Tibial artery (tissue), 4 donors: Measurements from ENCODE around the gene LSR.

Experiments used
- DNase-seq, 2 donors: peaks; one replicate each; pipeline ENCODE4 v3.0.0-alpha.2; 2019
- H3K27ac ChIP-seq, 2 donors: fragments of 200-600 bp; sonication (generic) in 1 of 2; 1 replicate in 1 of 2; 2 replicates in 1 of 2; pipeline ENCODE4 v1.5.1; 2018 to 2019; ENCODE audit warnings: mild to moderate bottlenecking in 1 of 2
- H3K27me3 ChIP-seq, 2 donors: fragments of 200-600 bp; sonication (generic) in 1 of 2; one replicate each; pipeline versions ENCODE4 v1.5.1 to v1.6.0; 2016 to 2019
- H3K36me3 ChIP-seq, 3 donors: fragments of 200-600 bp; sonication (generic) in 2 of 3; one replicate each; pipeline ENCODE4 v1.5.1; 2016 to 2019; ENCODE audit warnings: mild to moderate bottlenecking in 2 of 3
- H3K4me1 ChIP-seq, 4 donors: fragments of 200-600 bp; sonication (generic) in 2 of 4; 1 replicate in 3 of 4; 2 replicates in 1 of 4; pipeline ENCODE4 v1.5.1; 2016 to 2019
- H3K4me3 ChIP-seq, 2 donors: fragments of 200-600 bp; sonication (generic) in 1 of 2; 1 replicate in 1 of 2; 2 replicates in 1 of 2; pipeline ENCODE4 v1.5.1; 2018 to 2019; ENCODE audit warnings: mild to moderate bottlenecking in 2 of 2
- H3K9me3 ChIP-seq, 3 donors: fragments of 200-600 bp; sonication (generic) in 1 of 3; one replicate each; pipeline ENCODE4 v1.5.1; 2016 to 2019
- intact Hi-C: fragments of 100-400 bp; cut with DNase I; formaldehyde crosslinking; loops from one replicate; pipeline ENCODE4 v1.15.0; 2023; ENCODE audit warnings: low total_unique reads
- TF ChIP-seq, protein P1 (sequence below), 2 experiments: fragments of 200-600 bp in 1 of 2; fragments of 450-650 bp in 1 of 2; IDR thresholded peaks; one replicate each; pipeline ENCODE4 v1.5.1; 2017 to 2019; ENCODE audit warnings: antibody characterized with exemption in 2 of 2, mild to moderate bottlenecking in 1 of 2, moderate library complexity in 1 of 2

The LSR gene

DNA sequence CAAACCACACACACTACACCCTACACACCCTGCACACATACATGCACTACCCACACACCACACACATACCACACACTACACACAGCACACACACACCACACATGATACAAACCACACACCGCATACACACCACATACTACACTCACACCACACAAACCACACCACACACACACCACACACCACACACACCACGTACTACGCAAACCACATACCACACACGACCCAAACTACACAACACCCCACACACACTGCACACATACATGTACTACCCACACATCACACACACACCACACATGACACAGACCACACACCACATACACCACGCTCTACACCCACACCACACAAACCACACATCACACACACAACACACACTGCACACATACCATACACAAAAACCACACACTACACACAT lies 49.8 kb downstream of the LSR start:
- H3K27me3 ChIP-seq = peaks cover 0 to 73% of the 10 kb centered on the region in 2 donors

DNA sequence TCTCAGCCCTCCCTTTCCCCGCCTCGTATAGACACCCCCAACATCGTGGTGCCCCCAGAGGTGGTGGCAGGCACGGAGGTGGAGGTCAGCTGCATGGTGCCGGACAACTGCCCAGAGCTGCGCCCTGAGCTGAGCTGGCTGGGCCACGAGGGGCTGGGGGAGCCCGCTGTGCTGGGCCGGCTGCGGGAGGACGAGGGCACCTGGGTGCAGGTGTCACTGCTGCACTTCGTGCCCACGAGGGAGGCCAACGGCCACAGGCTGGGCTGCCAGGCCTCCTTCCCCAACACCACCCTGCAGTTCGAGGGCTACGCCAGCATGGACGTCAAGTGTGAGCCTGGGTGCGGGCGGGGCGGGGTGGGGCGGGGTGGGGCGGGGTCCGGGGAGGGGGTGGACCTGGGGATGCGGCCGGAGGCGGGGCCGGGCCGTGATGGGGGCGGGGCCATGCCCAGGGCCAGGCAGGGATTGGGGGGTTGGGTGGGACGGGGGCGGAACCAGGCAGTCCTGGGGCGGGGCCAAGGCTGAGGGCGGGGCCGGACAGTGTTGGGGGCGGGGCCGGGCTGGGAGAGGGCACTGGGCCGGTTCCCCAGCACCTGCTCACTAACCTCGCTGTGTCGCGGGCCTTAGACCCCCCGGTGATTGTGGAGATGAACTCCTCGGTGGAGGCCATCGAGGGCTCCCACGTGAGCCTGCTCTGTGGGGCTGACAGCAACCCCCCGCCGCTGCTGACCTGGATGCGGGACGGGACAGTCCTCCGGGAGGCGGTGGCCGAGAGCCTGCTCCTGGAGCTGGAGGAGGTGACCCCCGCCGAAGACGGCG lies 50.9 kb downstream of the LSR start:
- no peak overlapping the region for H3K4me3 ChIP-seq
- intact Hi-C loops = no loop called here
- H3K27me3 ChIP-seq = peaks cover 0 to 65% of the 10 kb centered on the region in 2 donors
- DNase-seq = no peak
- H3K4me1 ChIP-seq = no peaks in the 10 kb centered on the region
- TF ChIP-seq, protein P1, sequence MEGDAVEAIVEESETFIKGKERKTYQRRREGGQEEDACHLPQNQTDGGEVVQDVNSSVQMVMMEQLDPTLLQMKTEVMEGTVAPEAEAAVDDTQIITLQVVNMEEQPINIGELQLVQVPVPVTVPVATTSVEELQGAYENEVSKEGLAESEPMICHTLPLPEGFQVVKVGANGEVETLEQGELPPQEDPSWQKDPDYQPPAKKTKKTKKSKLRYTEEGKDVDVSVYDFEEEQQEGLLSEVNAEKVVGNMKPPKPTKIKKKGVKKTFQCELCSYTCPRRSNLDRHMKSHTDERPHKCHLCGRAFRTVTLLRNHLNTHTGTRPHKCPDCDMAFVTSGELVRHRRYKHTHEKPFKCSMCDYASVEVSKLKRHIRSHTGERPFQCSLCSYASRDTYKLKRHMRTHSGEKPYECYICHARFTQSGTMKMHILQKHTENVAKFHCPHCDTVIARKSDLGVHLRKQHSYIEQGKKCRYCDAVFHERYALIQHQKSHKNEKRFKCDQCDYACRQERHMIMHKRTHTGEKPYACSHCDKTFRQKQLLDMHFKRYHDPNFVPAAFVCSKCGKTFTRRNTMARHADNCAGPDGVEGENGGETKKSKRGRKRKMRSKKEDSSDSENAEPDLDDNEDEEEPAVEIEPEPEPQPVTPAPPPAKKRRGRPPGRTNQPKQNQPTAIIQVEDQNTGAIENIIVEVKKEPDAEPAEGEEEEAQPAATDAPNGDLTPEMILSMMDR (IDR thresholded peaks at IDR 0.05) = no peak
- no peaks in the 10 kb centered on the region for H3K9me3 ChIP-seq
- H3K27ac ChIP-seq = no peak overlapping the region
- no peaks in the 10 kb centered on the region for H3K36me3 ChIP-seq

More for the DNA sequence above, 49.8 kb downstream of the LSR start:
- no peak overlapping the region for H3K27ac ChIP-seq
- DNase-seq = no peak
- TF ChIP-seq, protein P1 (IDR thresholded peaks at IDR 0.05) = no peak
- intact Hi-C loops = no loop called here
- H3K9me3 ChIP-seq = no peaks in the 10 kb centered on the region
- H3K4me1 ChIP-seq = no peaks in the 10 kb centered on the region
- no peaks in the 10 kb centered on the region for H3K36me3 ChIP-seq
- H3K4me3 ChIP-seq = no peak overlapping the region

DNA sequence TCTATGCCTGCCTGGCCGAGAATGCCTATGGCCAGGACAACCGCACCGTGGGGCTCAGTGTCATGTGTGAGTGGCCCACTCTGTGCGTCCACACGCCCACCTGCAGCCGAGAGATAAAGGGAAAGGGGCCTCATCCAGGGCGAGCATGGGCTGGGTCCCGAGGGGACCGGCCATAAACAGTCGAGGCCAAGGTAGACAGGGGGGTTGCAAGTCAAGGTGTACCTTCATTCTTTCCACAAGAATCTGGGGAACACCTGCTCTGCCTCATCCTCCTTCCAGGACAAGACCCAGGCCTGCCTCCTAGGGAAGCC lies 51.5 kb downstream of the LSR start:
- Histone ChIP-seq H3K4me1 (no peaks in the 10 kb centered on the region), H3K27ac (no peak overlapping the region), H3K36me3 (no peaks in the 10 kb centered on the region), H3K4me3 (no peak overlapping the region), H3K27me3 (peaks cover 0 to 66% of the 10 kb centered on the region in 2 donors), H3K9me3 (no peaks in the 10 kb centered on the region)
- intact Hi-C loops = no loop called here
- no peak for DNase-seq
- TF ChIP-seq, protein P1 (IDR thresholded peaks at IDR 0.05) = no peak

DNA sequence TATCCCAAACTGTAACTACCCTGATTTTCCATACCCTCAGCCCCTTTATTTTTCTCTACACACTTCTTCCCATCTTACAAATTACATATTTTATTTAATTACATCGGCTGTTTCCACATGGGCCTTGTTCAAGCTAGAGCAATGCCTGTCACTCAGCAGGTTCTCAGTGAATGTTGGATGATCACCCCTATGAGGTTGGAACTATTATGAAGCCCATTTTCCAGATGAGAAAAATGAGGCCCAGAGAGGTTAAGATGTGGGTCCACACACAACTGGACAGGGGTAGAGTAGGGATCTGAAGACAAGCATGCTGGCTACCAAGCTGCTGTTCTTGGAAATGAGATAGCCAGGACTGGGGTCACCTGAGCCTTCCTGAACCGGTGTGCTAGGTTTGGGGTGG lies 53.2 kb downstream of the LSR start:
- TF ChIP-seq, protein P1 (IDR thresholded peaks at IDR 0.05) = no peak
- Histone ChIP-seq H3K4me3 (no peak overlapping the region), H3K27me3 (peaks cover 0 to 55% of the 10 kb centered on the region in 2 donors), H3K36me3 (no peaks in the 10 kb centered on the region), H3K4me1 (no peaks in the 10 kb centered on the region), H3K27ac (no peak overlapping the region), H3K9me3 (no peaks in the 10 kb centered on the region)
- DNase-seq = no peak
- intact Hi-C loops = no loop called here

DNA sequence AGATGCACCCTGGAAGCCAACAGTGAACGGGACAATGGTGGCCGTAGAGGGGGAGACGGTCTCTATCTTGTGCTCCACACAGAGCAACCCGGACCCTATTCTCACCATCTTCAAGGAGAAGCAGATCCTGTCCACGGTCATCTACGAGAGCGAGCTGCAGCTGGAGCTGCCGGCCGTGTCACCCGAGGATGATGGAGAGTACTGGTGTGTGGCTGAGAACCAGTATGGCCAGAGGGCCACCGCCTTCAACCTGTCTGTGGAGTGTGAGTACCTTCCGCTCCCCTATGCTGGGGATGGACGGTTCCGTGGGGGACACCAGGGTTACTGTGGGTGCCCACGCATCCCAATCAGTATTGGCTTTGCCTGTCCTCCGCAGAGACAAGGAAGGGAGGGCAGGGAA lies 53.6 kb downstream of the LSR start:
- no peaks in the 10 kb centered on the region for H3K9me3 ChIP-seq
- intact Hi-C loops = no loop called here
- TF ChIP-seq, protein P1 (IDR thresholded peaks at IDR 0.05) = no peak
- no peak for DNase-seq
- peaks cover 0 to 53% of the 10 kb centered on the region in 2 donors for H3K27me3 ChIP-seq
- H3K36me3 ChIP-seq = no peaks in the 10 kb centered on the region
- no peaks in the 10 kb centered on the region for H3K4me1 ChIP-seq
- H3K4me3 ChIP-seq = no peak overlapping the region
- H3K27ac ChIP-seq = no peak overlapping the region
